Muscle layer of duodenum (tissue), 2 donors: Measurements from ENCODE around the gene POLR1B.
"Not testable (repeated sequence)": the region's sequence is repeated elsewhere in the genome, so short reads cannot be mapped to it uniquely, and the experiment has no call there.

ENCODE experiments used
- H3K27ac ChIP-seq: one replicate; pipeline ENCODE4 v1.7.0; 2013; ENCODE audit warnings: mild to moderate bottlenecking, low read length
- H3K27me3 ChIP-seq: one replicate; pipeline ENCODE4 v1.7.0; 2013; ENCODE audit warnings: low read depth, mild to moderate bottlenecking, control low read depth, low read length
- H3K36me3 ChIP-seq, 2 donors: one replicate each; pipeline ENCODE4 v1.7.0; 2013; ENCODE audit warnings: low read length in 2 of 2, control low read depth in 1 of 2, mild to moderate bottlenecking in 1 of 2; ENCODE audit not compliant: insufficient read depth in 2 of 2, control insufficient read depth in 1 of 2
- H3K4me1 ChIP-seq, 2 donors: one replicate each; pipeline ENCODE4 v1.7.0; 2013; ENCODE audit warnings: low read length in 2 of 2, mild to moderate bottlenecking in 2 of 2, control low read depth in 1 of 2, moderate library complexity in 1 of 2; ENCODE audit not compliant: insufficient read depth in 2 of 2, control insufficient read depth in 1 of 2
- H3K4me3 ChIP-seq, 2 donors: one replicate each; pipeline ENCODE4 v1.7.0; 2013; ENCODE audit warnings: low read length in 2 of 2, low read depth in 1 of 2, mild to moderate bottlenecking in 1 of 2
- H3K9me3 ChIP-seq, 2 donors: one replicate each; pipeline ENCODE4 v1.7.0; 2013; ENCODE audit warnings: low read length in 2 of 2, control low read depth in 1 of 2, mild to moderate bottlenecking in 1 of 2; ENCODE audit not compliant: control insufficient read depth in 1 of 2
- donor health status: healthy.

Gene POLR1B

DNA sequence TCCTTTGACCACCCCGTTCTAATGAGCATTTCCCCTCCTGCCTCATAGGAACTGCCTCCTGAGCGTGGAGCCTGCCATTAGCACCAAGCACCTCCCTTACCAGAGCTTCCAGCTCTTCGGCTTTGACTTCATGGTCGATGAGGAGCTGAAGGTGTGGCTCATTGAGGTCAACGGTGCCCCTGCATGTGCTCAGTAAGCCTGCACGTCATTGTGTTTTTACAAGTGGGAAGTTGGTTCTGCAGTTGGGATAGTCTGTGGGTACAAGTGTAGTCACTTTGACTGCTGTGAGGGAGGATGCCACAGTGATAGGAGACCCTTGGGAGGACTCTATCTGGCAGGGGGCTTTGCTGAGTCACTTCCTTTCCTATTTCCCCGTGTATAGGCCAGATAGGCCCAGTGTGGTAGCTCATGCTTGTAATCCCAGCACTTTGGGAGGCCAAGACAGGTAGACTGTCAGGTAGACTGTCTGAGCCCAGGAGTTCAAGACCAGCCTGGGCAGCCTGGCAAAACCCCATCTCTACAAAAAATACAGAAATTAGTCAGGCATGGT, 22.0 kb upstream of the POLR1B start:
- no peak overlapping the region for H3K4me3 ChIP-seq
- no peaks in the 10 kb centered on the region for H3K9me3 ChIP-seq
- H3K27ac ChIP-seq: no peak overlapping the region
- no peaks in the 10 kb centered on the region for H3K4me1 ChIP-seq
- H3K27me3 ChIP-seq: no peaks in the 10 kb centered on the region
- H3K36me3 ChIP-seq: peaks cover 15 to 42% of the 10 kb centered on the region in 2 donors

- H3K4me1 ChIP-seq: no peaks in the 10 kb centered on the region
- no peak overlapping the region for H3K4me3 ChIP-seq
- no peak overlapping the region for H3K27ac ChIP-seq
- peaks cover 15 to 39% of the 10 kb centered on the region in 2 donors for H3K36me3 ChIP-seq
- no peaks in the 10 kb centered on the region for H3K9me3 ChIP-seq
- no peaks in the 10 kb centered on the region for H3K27me3 ChIP-seq
Observed at GRCh38 chr2:112523291-112523777, 18.9 kb upstream of the POLR1B start.

DNA sequence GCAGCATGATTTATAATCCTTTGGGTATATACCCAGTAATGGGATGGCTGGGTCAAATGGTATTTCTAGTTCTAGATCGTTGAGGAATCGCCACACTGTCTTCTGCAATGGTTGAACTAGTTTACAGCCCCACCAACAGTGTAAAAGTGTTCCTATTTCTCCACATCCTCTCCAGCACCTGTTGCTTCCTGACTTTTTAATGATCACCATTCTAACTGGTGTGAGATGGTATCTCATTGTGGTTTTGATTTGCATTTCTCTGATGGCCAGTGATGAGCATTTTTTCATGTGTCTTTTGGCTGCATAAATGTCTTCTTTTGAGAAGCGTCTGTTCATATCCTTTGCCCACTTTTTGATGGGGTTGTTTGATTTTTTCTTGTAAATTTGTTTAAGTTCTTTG, 18.0 kb upstream of the POLR1B start:
- H3K4me3 ChIP-seq, H3K9me3 ChIP-seq, H3K27me3 ChIP-seq, H3K4me1 ChIP-seq, H3K27ac ChIP-seq: not testable (repeated sequence)
- H3K36me3 ChIP-seq: peaks cover 22 to 43% of the 10 kb centered on the region in 2 donors

DNA sequence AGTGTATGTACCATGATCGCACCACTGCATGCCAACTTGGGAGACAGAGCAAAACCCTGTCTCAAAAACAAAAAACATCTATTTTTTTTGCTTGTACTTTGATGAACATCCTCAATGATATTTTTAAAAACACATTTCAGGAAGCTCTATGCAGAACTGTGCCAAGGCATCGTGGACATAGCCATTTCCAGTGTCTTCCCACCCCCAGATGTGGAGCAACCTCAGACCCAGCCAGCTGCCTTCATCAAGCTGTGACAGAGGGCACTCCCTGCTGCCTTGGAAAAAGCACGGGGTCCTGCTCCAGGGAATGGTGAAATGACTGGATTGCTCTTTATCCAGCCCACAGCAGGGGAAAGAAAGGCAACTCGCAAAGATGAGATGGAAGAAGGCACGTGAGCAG, 13.7 kb upstream of the POLR1B start:
- H3K9me3 ChIP-seq: no peaks in the 10 kb centered on the region
- H3K36me3 ChIP-seq: peaks cover 8 to 32% of the 10 kb centered on the region in 2 donors
- H3K27me3 ChIP-seq: no peaks in the 10 kb centered on the region
- no peak overlapping the region for H3K4me3 ChIP-seq
- no peak overlapping the region for H3K27ac ChIP-seq
- no peaks in the 10 kb centered on the region for H3K4me1 ChIP-seq

- H3K4me3 ChIP-seq: no peak overlapping the region
- no peak overlapping the region for H3K27ac ChIP-seq
- no peaks in the 10 kb centered on the region for H3K9me3 ChIP-seq
- H3K36me3 ChIP-seq: peaks cover 8 to 32% of the 10 kb centered on the region in 2 donors
- no peaks in the 10 kb centered on the region for H3K4me1 ChIP-seq
- H3K27me3 ChIP-seq: no peaks in the 10 kb centered on the region
Observed at GRCh38 chr2:112529757-112530156, 12.5 kb upstream of the POLR1B start.

GRCh38 chr2:112530728-112531127, 11.5 kb upstream of the POLR1B start:
- Histone ChIP-seq H3K9me3 (no peaks in the 10 kb centered on the region), H3K36me3 (peaks cover 8 to 32% of the 10 kb centered on the region in 2 donors), H3K4me1 (no peaks in the 10 kb centered on the region), H3K4me3 (no peak overlapping the region), H3K27ac (no peak overlapping the region), H3K27me3 (no peaks in the 10 kb centered on the region)

DNA sequence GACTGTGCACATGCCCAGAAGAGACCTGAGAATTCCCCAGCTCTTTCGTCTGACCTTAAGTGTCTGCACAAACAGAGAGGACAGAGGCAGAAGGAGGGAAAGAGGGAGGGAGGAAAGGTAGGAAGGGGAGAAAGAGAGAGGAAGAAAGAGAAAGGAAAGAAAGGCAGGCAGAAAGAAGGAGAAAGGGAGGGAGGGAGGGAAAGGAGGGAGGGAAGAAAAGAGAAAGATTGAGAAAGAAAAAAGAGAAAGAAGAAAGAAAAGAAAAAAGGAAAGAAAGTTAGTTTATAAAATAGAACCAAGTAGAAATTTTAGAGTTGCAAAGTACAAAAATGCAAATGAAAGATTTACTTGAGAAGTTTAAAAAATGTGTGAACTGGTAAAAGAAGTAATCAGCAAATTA, 7.4 kb upstream of the POLR1B start:
- H3K4me1 ChIP-seq: no peaks in the 10 kb centered on the region
- H3K27me3 ChIP-seq: no peaks in the 10 kb centered on the region
- H3K27ac ChIP-seq: no peak overlapping the region
- H3K9me3 ChIP-seq: no peaks in the 10 kb centered on the region
- no peak overlapping the region for H3K4me3 ChIP-seq
- H3K36me3 ChIP-seq: peaks cover 0 to 20% of the 10 kb centered on the region in 2 donors

GRCh38 chr2:112536665-112537064, 5.6 kb upstream of the POLR1B start:
- H3K36me3 ChIP-seq, H3K4me3 ChIP-seq, H3K27me3 ChIP-seq, H3K27ac ChIP-seq, H3K9me3 ChIP-seq, H3K4me1 ChIP-seq: not testable (repeated sequence)

GRCh38 chr2:112539306-112539705, 3.0 kb upstream of the POLR1B start:
- H3K4me1 ChIP-seq: peaks cover 0 to 11% of the 10 kb centered on the region in 2 donors
- no peaks in the 10 kb centered on the region for H3K9me3 ChIP-seq
- H3K27ac ChIP-seq: no peak overlapping the region
- H3K36me3 ChIP-seq: no peaks in the 10 kb centered on the region
- no peaks in the 10 kb centered on the region for H3K27me3 ChIP-seq
- H3K4me3 ChIP-seq: no peak overlapping the region

GRCh38 chr2:112540906-112541305, 1.4 kb upstream of the POLR1B start:
- Histone ChIP-seq H3K9me3 (no peaks in the 10 kb centered on the region), H3K4me1 (peaks cover 0 to 11% of the 10 kb centered on the region in 2 donors), H3K27me3 (no peaks in the 10 kb centered on the region), H3K4me3 (peak overlapping the region in 1 of 2 donors; percentile 100), H3K36me3 (peaks cover under 1% of the 10 kb centered on the region in 2 donors), H3K27ac (no peak overlapping the region)

- Histone ChIP-seq H3K27ac (peak overlapping the region; percentile 94), H3K4me1 (peaks cover 0 to 11% of the 10 kb centered on the region in 2 donors), H3K9me3 (no peaks in the 10 kb centered on the region), H3K4me3 (peak overlapping the region; percentile 98 to 100), H3K36me3 (peaks cover 4% of the 10 kb centered on the region in 2 donors), H3K27me3 (no peaks in the 10 kb centered on the region)
Observed at GRCh38 chr2:112541315-112542122, 746 bp upstream of the POLR1B start.
